ENCODE data around the gene SPATA21. TPM values are rescaled to one million over a fixed set of nuclear protein-coding genes. Genes with fewer than 3 reads are reported as not detected.

SPATA21 gene
- total RNA-seq, 1 experiment from 2014 or later: not detected

- Histone ChIP-seq H3K79me2 (ENCODE audit: insufficient read depth, low read length) (peaks cover 13% of the 10 kb centered on the region; the same call in 1 of the 2 replicates), H4K91ac (ENCODE audit: insufficient read length, low read depth, low read length) (no peak overlapping the region), H3K4me2 (ENCODE audit: insufficient read depth, insufficient read length, low read length) (no peak overlapping the region), H3K27me3 (ENCODE audit: insufficient read depth, low read length) (no peaks in the 10 kb centered on the region), H3K4ac (ENCODE audit: low read depth, low read length) (no peak overlapping the region), H3K18ac (ENCODE audit: insufficient read length, low read depth, low read length) (no peak overlapping the region), H2AK5ac (ENCODE audit: insufficient read length, low read length) (no peak overlapping the region), H2BK120ac (ENCODE audit: low read depth, low read length, poor library complexity, severe bottlenecking) (no peak overlapping the region), H3K4me1 (ENCODE audit: insufficient read depth, low read length) (peaks cover 6% of the 10 kb centered on the region; the same call in 1 of the 2 replicates), H3K23me2 (ENCODE audit: insufficient read length, low read depth, low read length, poor library complexity, severe bottlenecking) (no peaks in the 10 kb centered on the region), H3K23ac (ENCODE audit: insufficient read length, low read depth, low read length) (no peak overlapping the region), H4K5ac (ENCODE audit: insufficient read length, low read depth, low read length) (no peak overlapping the region), H4K20me1 (ENCODE audit: control insufficient read depth, insufficient read depth, insufficient read length) (peaks cover 5% of the 10 kb centered on the region), H2BK5ac (ENCODE audit: insufficient read length, low read length) (no peak overlapping the region), H2BK12ac (ENCODE audit: insufficient read length, low read depth, low read length) (no peak overlapping the region), H3K56ac (ENCODE audit: insufficient read length, low read depth, low read length) (no peak overlapping the region), H2AFZ (ENCODE audit: low read length) (no peak overlapping the region), H2BK15ac (ENCODE audit: low read depth, low read length) (no peak overlapping the region), H3T11ph (ENCODE audit: low read length) (no peak overlapping the region), H4K8ac (replicated peaks; ENCODE audit: insufficient read length, low read depth, low read length) (no peak overlapping the region), H3K79me1 (ENCODE audit: insufficient read depth, low read depth, low read length, poor library complexity, severe bottlenecking) (peaks cover 17% of the 10 kb centered on the region), H3K14ac (ENCODE audit: insufficient read depth, low read length) (no peak overlapping the region), H3K9ac (ENCODE audit: extremely low read depth, insufficient read length, low read length) (no peak overlapping the region), H2BK20ac (ENCODE audit: low read depth, low read length, poor library complexity, severe bottlenecking) (no peak overlapping the region), H3K9me3 (ENCODE audit: control insufficient read depth, low read depth, low read length) (no peaks in the 10 kb centered on the region), H3K27ac (ENCODE audit: insufficient read length, low read depth, low read length) (no peak overlapping the region)
- H3K27ac Mint-ChIP-seq: no peak overlapping the region
- TF ChIP-seq, protein P1, sequence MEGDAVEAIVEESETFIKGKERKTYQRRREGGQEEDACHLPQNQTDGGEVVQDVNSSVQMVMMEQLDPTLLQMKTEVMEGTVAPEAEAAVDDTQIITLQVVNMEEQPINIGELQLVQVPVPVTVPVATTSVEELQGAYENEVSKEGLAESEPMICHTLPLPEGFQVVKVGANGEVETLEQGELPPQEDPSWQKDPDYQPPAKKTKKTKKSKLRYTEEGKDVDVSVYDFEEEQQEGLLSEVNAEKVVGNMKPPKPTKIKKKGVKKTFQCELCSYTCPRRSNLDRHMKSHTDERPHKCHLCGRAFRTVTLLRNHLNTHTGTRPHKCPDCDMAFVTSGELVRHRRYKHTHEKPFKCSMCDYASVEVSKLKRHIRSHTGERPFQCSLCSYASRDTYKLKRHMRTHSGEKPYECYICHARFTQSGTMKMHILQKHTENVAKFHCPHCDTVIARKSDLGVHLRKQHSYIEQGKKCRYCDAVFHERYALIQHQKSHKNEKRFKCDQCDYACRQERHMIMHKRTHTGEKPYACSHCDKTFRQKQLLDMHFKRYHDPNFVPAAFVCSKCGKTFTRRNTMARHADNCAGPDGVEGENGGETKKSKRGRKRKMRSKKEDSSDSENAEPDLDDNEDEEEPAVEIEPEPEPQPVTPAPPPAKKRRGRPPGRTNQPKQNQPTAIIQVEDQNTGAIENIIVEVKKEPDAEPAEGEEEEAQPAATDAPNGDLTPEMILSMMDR (conservative IDR thresholded peaks at IDR 0.05): no peak
- H3K27me3 Mint-ChIP-seq (ENCODE audit: low read depth): no peaks in the 10 kb centered on the region
- no CpG with 5 or more reads among the region's 13 CpGs for WGBS (ENCODE audit: extremely low coverage, insufficient read length, low lambda C conversion rate)
- H3K36me3 Mint-ChIP-seq (ENCODE audit: insufficient read depth in 1 of 3, low read depth in 3 of 3): peaks cover 11 to 55% (median 43%) of the 10 kb centered on the region in 3 experiments; a peak in 6 of 7 replicates
- no peak for DNase-seq
- H3K4me1 Mint-ChIP-seq: peaks cover 34 to 36% of the 10 kb centered on the region in 2 experiments
- no peaks in the 10 kb centered on the region for H3K9me3 Mint-ChIP-seq
- H3K4me3 Mint-ChIP-seq: no peak overlapping the region
Observed at GRCh38 chr1:16394977-16395376, 42.2 kb downstream of the SPATA21 start.
